Activated naive CD4-positive, alpha-beta T cell treated with anti-CD3 and anti-CD28 coated beads, Interleukin-2, amount 50 U/mL, for 72 hours (primary cell): ENCODE results near the gene HDAC9. TPM values are rescaled to one million over a fixed set of nuclear protein-coding genes. Genes with fewer than 3 reads are reported as not detected.

Experiments used
- ATAC-seq, 2 donors: fragments of 150-1000 bp; cut with Tn5 transposase; 2 replicates each; pipeline ENCODE4 v1.10.0; 2021; ENCODE audit warnings: mild to moderate bottlenecking in 2 of 2, moderate library complexity in 2 of 2
- DNase-seq, 2 donors: peaks; one replicate each; pipeline ENCODE4 v3.0.0; 2021 to 2022; ENCODE audit warnings: low spot score in 2 of 2
- H3K27ac Mint-ChIP-seq, 2 donors: one replicate each; pipeline ENCODE4 v1.8.0; 2022; ENCODE audit warnings: mild to moderate bottlenecking in 2 of 2, mixed read lengths in 2 of 2
- H3K36me3 Mint-ChIP-seq, 2 donors: one replicate each; pipeline ENCODE4 v1.8.0; 2022; ENCODE audit warnings: mixed read lengths in 2 of 2
- H3K9me3 Mint-ChIP-seq, 2 donors: one replicate each; pipeline ENCODE4 v1.8.0; 2022; ENCODE audit warnings: mixed read lengths in 2 of 2
- total RNA-seq, 2 donors: library from RNA; stranded (reverse); gene quantifications; one replicate each; pipeline ENCODE4 v1.2.3, GENCODE V29; 2022

The HDAC9 gene
- total RNA-seq, 2 donors from 2014 or later = 0.32 to 0.84 TPM

DNA sequence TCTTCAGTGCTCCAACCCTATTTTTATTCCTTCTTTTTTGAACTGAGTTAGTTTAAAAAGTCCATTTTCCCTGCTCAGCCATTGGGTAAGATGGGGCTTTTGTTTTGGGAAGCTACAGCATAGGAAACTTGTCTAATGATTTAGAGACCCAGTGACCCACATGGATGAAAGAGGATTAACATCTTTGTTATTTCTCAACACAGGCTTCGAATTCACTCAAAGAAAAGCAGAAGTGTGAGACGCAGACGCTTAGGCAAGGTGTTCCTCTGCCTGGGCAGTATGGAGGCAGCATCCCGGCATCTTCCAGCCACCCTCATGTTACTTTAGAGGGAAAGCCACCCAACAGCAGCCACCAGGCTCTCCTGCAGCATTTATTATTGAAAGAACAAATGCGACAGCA is 152.0 kb downstream of the HDAC9 start:
- Mint-ChIP-seq H3K36me3 (no peaks in the 10 kb centered on the region), H3K9me3 (peaks cover 4 to 12% of the 10 kb centered on the region in 2 donors), H3K27ac (no peak overlapping the region)
- no peak for DNase-seq
- no peak for ATAC-seq

DNA sequence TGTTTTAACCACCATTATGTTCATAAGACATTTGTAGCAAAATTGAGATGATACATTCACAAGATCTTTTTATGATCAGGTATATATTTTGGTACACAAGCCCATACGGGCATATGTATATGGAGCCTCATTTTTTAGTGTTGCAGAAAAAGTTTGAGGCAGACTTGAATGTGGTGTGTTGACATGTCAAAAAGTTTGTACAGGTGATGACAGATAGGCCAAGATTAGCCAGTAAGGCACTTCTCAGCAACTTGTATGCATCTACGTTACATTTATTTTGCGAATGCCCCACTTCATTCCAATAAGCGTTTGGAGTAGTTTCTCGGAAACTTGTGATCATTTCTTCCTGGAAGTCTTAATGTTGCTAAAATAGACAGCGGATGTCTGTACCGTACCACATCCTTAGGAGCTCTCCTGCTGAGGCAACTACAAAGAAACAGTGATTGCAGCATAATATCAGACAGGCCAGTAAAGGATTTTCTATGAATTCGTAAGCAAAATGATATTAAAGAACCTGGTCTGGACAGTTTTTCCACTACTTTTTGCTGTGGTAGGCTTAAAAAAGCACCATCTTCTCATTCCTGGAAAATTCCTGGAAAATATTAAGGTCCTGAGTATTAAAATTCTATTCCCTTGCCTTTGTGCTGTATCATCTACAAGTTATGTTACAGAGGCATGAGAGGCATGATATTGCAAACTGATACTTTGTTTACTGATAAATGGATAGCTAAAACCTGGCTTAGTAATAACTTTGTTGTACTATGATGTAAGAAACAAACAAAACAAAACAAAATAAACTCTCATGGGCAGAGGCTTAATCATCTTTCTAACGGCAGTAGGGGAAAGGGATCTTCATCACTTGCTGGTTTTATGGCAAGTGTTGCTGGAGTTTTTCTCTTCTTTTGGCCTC is 153.6 kb downstream of the HDAC9 start:
- Mint-ChIP-seq H3K9me3 (peaks cover 4 to 12% of the 10 kb centered on the region in 2 donors), H3K36me3 (no peaks in the 10 kb centered on the region), H3K27ac (no peak overlapping the region)
- DNase-seq (no peak), ATAC-seq (no peak)

DNA sequence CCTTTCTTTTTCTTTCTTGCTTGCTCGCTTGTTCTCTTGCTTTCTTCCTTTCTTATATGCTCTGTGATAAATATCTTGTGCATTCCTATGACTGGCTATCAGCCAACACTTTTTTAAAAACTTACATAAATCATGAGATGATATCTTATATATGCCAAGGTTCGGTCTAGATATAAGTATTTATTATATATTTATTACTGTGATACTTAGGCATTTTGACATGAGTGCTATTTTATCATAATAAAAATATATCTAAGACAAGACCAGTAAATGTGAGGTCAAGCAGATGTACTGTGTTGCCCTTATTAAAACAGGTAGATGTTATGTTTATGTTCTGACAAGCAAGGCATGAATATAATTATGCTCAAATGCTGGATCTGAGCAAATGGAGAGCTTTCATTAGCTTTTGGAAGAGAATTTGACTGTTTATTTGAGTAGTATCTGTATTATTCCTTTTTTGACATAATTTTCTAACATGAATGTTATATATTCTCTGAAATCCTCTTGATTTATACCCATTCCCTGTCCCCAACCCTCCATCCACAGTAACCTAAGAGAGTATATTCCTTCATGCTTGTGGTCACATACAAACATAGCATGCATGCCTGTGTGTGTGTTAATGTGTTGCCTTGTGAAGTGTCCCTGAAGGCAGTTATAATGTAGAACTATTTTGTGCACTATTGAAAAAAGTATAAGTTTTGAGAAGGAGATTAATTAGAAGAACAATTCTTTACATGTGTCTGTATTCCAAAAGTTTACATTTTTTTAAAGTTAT is 158.0 kb downstream of the HDAC9 start:
- no peak for ATAC-seq
- Mint-ChIP-seq H3K27ac (no peak overlapping the region), H3K36me3 (no peaks in the 10 kb centered on the region), H3K9me3 (peaks cover 7 to 11% of the 10 kb centered on the region in 2 donors)
- DNase-seq = no peak

DNA sequence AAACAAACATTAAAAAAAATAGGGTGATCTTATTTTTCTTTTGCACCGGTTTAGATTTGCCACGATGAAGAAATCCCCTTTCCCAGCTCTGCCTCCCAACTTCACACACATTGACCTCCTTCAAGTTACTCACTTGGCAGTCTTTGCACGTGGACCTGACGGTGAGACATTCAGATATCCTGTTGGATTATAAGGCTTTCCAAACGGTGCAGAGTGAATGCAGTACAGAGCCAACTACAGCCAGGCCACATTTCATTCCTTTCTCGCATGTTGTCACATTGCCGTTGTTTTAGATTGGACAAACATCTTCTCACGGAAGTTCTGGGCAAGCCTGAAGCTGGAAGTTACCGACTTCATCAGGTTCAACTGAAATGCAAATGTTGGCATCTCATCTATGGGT is 159.2 kb downstream of the HDAC9 start:
- DNase-seq = no peak
- H3K9me3 Mint-ChIP-seq = peaks cover 7 to 11% of the 10 kb centered on the region in 2 donors
- H3K36me3 Mint-ChIP-seq = no peaks in the 10 kb centered on the region
- no peak for ATAC-seq
- no peak overlapping the region for H3K27ac Mint-ChIP-seq

DNA sequence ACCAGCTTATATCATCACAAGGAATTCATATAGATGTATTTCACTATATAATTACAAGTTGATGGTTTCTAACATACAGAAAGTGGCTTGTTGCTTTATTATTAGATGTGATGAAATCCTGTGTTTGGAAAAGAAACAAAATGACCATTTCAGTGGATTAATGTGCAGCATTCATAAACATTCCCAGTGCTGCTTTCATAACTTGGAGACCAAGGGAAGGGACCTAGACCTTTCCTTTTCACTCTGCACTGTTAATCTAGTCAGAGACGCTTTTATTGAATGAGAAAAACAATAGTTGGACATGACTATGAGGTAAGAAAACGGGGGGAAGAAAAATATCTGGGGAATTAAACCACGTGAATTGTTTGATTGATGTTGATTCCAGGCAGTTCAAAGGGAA is 160.0 kb downstream of the HDAC9 start:
- H3K27ac Mint-ChIP-seq = no peak overlapping the region
- no peaks in the 10 kb centered on the region for H3K36me3 Mint-ChIP-seq
- no peak for ATAC-seq
- H3K9me3 Mint-ChIP-seq = peaks cover 7% of the 10 kb centered on the region in 2 donors
- no peak for DNase-seq

- ATAC-seq = no peak
- Mint-ChIP-seq H3K36me3 (no peaks in the 10 kb centered on the region), H3K9me3 (peaks cover 7% of the 10 kb centered on the region in 2 donors), H3K27ac (no peak overlapping the region)
- DNase-seq = no peak
Observed at GRCh38 chr7:18655912-18656311, 160.4 kb downstream of the HDAC9 start.

DNA sequence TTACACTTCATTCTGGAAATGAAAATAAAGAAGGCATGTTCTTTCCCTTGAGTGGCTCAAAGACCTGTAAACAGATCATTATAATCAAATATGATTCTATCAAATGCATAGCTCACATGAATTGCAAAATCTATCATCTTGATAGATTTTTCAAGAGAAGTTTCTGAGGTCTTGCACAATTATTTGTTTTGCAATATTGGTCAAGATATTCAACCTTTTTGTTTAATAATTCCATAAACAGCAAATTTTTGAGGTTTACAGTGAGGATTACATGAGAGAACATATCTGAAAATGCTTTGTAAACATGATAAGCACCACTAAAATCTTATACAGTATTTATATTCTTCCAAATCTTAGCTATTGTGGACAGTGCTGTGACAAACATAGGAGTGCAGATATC is 160.8 kb downstream of the HDAC9 start:
- DNase-seq = no peak
- Mint-ChIP-seq H3K27ac (no peak overlapping the region), H3K9me3 (peaks cover 7% of the 10 kb centered on the region in 2 donors), H3K36me3 (no peaks in the 10 kb centered on the region)
- no peak for ATAC-seq

GRCh38 chr7:18659746-18660145 is 164.2 kb downstream of the HDAC9 start:
- Mint-ChIP-seq H3K27ac (no peak overlapping the region), H3K36me3 (no peaks in the 10 kb centered on the region), H3K9me3 (peaks cover 7% of the 10 kb centered on the region in 2 donors)
- DNase-seq = no peak
- ATAC-seq = no peak

DNA sequence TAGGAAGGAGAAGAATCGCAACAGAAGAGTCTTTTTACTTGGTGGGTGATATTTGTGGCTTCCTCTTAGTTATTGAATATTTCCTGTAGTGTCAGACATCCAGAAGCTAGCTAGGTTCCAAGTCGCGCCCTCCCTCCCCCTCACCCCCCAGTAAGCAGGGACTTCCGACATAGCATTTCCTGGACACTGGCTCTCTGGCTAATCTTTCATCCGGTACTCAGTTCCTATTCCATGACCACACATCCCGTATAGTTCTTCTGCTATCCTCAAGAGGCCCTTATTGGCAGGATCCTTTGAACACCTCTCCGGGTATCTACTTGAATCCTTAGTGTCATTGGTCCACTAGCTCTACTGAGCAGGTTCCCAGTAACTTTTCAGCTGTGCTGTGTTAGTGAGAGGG is 167.8 kb downstream of the HDAC9 start:
- Mint-ChIP-seq H3K27ac (no peak overlapping the region), H3K9me3 (no peaks in the 10 kb centered on the region), H3K36me3 (no peaks in the 10 kb centered on the region)
- ATAC-seq (no peak), DNase-seq (no peak)

DNA sequence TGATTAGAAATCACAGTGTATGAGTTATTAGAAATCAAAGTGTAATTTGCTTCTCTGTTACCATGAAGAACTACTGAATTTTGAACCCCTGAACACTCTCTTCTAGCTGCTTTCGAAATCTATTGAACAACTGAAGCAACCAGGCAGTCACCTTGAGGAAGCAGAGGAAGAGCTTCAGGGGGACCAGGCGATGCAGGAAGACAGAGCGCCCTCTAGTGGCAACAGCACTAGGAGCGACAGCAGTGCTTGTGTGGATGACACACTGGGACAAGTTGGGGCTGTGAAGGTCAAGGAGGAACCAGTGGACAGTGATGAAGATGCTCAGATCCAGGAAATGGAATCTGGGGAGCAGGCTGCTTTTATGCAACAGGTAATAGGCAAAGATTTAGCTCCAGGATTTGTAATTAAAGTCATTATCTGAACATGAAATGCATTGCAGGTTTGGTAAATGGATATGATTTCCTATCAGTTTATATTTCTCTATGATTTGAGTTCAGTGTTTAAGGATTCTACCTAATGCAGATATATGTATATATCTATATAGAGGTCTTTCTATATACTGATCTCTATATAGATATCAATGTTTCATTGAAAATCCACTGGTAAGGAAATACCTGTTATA is 170.7 kb downstream of the HDAC9 start:
- H3K9me3 Mint-ChIP-seq = no peaks in the 10 kb centered on the region
- no peak overlapping the region for H3K27ac Mint-ChIP-seq
- H3K36me3 Mint-ChIP-seq = no peaks in the 10 kb centered on the region
- DNase-seq (peak; percentile 56 to 57), ATAC-seq (peak; percentile 70 to 75)

DNA sequence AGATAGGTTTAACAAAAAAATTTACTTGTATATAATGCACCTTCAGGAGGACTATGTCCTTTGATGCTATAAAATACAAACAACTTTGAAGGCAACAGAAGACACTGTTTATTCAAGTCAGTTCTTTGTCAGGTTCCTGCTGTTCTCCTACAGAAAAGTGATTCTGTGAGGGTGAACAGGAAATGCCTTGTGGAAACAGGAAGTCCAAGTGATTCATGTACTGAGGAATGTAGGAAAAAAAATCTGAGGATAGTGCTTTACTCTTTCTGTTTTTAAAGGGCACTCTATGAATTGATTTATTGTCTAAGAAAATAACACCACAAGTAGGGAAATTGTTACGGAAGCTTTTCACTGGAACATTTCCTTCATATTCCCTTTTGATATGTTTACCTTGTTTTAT is 171.9 kb downstream of the HDAC9 start:
- Mint-ChIP-seq H3K27ac (no peak overlapping the region), H3K9me3 (peaks cover 0 to 4% of the 10 kb centered on the region in 2 donors)
- ATAC-seq = no peak

DNA sequence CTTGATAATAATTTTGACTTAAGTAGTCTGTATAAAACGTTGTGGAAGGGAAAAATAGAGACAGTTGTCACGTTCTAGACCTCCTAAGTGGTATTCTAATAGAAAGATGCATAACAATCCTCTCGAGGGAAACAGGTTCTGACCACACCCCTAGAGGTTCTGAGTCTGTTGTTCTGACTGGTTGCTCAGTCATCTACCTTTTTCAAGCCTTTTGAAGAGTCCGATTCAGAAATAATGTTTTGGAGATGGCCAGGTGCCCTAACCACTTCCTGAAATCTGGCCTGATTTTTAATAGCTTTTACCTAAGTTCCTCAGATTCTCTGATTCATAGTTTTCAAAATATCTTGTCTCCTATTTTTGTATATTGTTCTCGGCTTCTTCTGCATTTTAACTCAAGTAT is 175.6 kb downstream of the HDAC9 start:
- peaks cover 0 to 13% of the 10 kb centered on the region in 2 donors for H3K9me3 Mint-ChIP-seq

More for the DNA sequence above, 171.9 kb downstream of the HDAC9 start:
- no peak for DNase-seq
- no peaks in the 10 kb centered on the region for H3K36me3 Mint-ChIP-seq

GRCh38 chr7:18675579-18675978 is 180.0 kb downstream of the HDAC9 start:
- Mint-ChIP-seq H3K9me3 (peaks cover 0 to 16% of the 10 kb centered on the region in 2 donors), H3K27ac (no peak overlapping the region), H3K36me3 (no peaks in the 10 kb centered on the region)
- ATAC-seq = no peak
- DNase-seq = no peak

More for the DNA sequence above, 175.6 kb downstream of the HDAC9 start:
- DNase-seq = no peak
- no peak for ATAC-seq
- Mint-ChIP-seq H3K27ac (no peak overlapping the region), H3K36me3 (no peaks in the 10 kb centered on the region)

GRCh38 chr7:18679261-18679660 is 183.7 kb downstream of the HDAC9 start:
- ATAC-seq = no peak
- H3K36me3 Mint-ChIP-seq = no peaks in the 10 kb centered on the region
- no peak for DNase-seq
- H3K27ac Mint-ChIP-seq = no peak overlapping the region
- H3K9me3 Mint-ChIP-seq = peaks cover 0 to 5% of the 10 kb centered on the region in 2 donors

GRCh38 chr7:18680576-18680975 is 185.0 kb downstream of the HDAC9 start:
- Mint-ChIP-seq H3K27ac (no peak overlapping the region), H3K9me3 (peaks cover 0 to 3% of the 10 kb centered on the region in 2 donors), H3K36me3 (no peaks in the 10 kb centered on the region)
- DNase-seq (no peak), ATAC-seq (no peak)

DNA sequence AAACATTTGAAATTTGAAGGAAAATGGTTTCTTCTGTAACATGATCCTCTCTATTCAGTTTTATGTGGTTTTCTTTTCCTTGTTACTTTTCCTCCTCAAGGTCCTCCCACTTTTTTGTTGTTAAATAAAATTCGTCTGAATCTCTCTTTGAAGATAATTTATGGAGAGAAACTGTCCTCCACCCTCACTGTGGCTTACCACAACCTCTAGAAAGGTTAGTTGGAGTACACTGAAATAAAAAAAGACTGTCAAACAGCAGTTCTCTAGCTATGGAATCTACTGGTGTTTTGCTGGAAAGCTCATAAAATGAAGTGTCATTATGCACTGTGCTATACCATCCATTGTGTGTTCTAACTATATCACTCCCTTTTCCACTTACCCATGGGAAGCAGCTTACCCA is 189.4 kb downstream of the HDAC9 start:
- no peak for ATAC-seq
- H3K36me3 Mint-ChIP-seq = no peaks in the 10 kb centered on the region
- no peak overlapping the region for H3K27ac Mint-ChIP-seq
- peaks cover 3 to 5% of the 10 kb centered on the region in 2 donors for H3K9me3 Mint-ChIP-seq
- DNase-seq = no peak

DNA sequence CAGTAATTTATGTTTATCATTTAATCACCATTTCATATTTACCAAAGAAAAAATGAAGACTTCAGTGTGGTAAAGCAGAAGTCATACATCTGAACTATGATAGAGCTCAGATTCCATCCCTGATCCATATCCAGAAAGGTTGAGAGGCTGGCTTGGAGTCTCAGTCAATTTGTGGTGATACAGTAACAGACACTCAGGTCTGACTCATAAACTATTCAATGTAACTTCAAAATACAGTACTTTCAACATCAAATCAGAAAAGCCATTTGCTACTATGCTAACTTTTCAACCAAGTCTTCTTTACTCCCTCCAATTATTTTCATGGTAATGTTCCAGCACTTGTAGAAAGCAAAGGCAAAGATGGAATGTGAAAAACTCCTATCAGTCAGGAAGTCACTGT is 190.4 kb downstream of the HDAC9 start:
- Mint-ChIP-seq H3K9me3 (peaks cover 3 to 5% of the 10 kb centered on the region in 2 donors), H3K27ac (no peak overlapping the region), H3K36me3 (no peaks in the 10 kb centered on the region)
- no peak for DNase-seq
- ATAC-seq = no peak
